ENCODE data around the gene SSBP1. TPM values are rescaled to one million over a fixed set of nuclear protein-coding genes. Genes with fewer than 3 reads are reported as not detected.

SSBP1 gene
- total RNA-seq, 5 donors from 2014 or later (not counting 1 experiment from before 2014, with no cell fraction given), result 88.1 to 116 (median 91.1) TPM

DNA sequence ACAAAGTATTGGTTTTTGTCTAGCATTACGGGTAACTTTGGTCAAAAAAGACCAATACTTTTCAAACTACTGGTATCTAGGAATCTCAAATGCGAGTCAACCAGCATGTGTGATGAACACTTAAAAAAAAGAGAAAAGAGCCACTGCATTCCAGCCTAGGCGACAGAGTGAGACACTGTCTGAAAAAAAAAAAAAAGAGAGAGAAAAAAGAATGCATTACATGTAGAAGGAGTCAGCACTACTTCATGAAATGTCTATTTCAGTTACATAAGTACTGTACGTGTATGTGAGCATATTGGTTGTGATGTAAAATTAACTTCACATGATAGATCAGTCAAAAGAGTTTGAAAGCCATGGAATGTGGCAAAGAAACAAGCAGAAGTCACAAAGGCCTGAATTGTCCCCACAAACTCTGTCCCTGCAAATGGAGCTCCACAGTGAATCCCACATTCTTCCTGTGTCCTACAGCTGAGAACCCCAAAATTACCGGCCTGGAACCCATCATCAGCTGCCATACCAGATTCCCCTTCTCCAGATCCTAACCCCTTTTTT is 37.8 kb upstream of the SSBP1 start:
- Mint-ChIP-seq H3K36me3 (peaks cover 8% of the 10 kb centered on the region), H3K9me3 (no peaks in the 10 kb centered on the region), H3K4me1 (peaks cover 59 to 68% (median 62%) of the 10 kb centered on the region in 3 donors), H3K4me3 (peak overlapping the region; percentile 84 to 94 (median 88)), H3K27ac (peak overlapping the region; percentile 80 to 83), H3K27me3 (no peaks in the 10 kb centered on the region)
- ChIA-PET POLR2A (interaction anchor here (0.5 to 1.3 kb wide), 2 partner anchors 28 to 52 kb away, joined by 4 to 9 read pairs; no protein-coding TSS in a partner anchor), CTCF (interaction anchor here in 1 of 2 donors (1.1 to 2.1 kb wide), 2 partner anchors 11 to 46 kb away, joined by 3 to 11 read pairs; no protein-coding TSS in a partner anchor)
- Histone ChIP-seq H3K27me3 (replicated peaks in 1 of 2; ENCODE audit: control insufficient read depth in 2 of 2, extremely low read depth in 1 of 2, insufficient read depth in 2 of 2, low read length in 1 of 2) (no peaks in the 10 kb centered on the region), H3K27ac (ENCODE audit: low read length) (no peak overlapping the region), H3K4me3 (ENCODE audit: control insufficient read depth in 1 of 2, extremely low read depth in 1 of 2, low read length in 1 of 2) (peak overlapping the region; percentile 51 to 80), H3K4me1 (ENCODE audit: control insufficient read depth in 1 of 2, extremely low read depth in 1 of 2, insufficient read depth in 2 of 2, low read length in 2 of 2) (peaks cover 4 to 20% of the 10 kb centered on the region in 2 experiments), H3K9me3 (no peaks in the 10 kb centered on the region), H3K36me3 (ENCODE audit: control insufficient read depth in 2 of 2, extremely low read depth in 1 of 2, insufficient read depth in 1 of 2, low read length in 1 of 2) (peaks cover 0 to 2% of the 10 kb centered on the region in 2 donors)
- ATAC-seq (replicated peaks in 1 of 4), result no peak
- no peak for DNase-seq
- 98% methylated on average over 3 of the region's 5 CpGs for WGBS (ENCODE audit: insufficient coverage)

DNA sequence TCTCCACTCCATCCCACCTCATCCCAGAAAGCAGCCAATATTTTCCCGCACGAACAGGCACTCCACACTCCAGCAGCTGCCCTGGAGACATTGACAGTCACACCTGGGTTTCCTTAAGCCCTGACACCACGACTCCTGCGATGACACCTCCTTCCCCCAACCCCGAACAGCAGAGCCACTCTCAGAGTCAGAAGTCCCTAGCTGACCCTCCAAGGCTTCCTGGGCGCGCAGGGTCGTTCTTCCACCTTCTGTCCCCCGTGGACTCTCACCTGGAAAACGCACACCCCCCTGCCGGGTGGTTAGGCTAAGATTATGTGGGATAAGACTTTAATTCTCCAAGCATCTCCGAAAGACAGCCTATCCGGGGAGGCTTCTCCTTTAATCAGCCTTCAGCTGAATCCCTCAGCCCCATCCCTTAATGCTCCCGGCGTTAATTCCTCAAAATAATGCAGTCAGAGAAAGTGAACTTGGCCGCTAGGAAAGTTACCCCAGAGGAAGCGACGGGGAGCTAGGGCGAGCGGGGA is 37.2 kb upstream of the SSBP1 start:
- Histone ChIP-seq H3K36me3 (ENCODE audit: control insufficient read depth in 2 of 2, extremely low read depth in 1 of 2, insufficient read depth in 1 of 2, low read length in 1 of 2) (peaks cover 0 to 2% of the 10 kb centered on the region in 2 donors), H3K27me3 (replicated peaks in 1 of 2; ENCODE audit: control insufficient read depth in 2 of 2, extremely low read depth in 1 of 2, insufficient read depth in 2 of 2, low read length in 1 of 2) (no peaks in the 10 kb centered on the region), H3K9me3 (no peaks in the 10 kb centered on the region), H3K4me3 (ENCODE audit: control insufficient read depth in 1 of 2, extremely low read depth in 1 of 2, low read length in 1 of 2) (peak overlapping the region; percentile 51 to 80), H3K4me1 (ENCODE audit: control insufficient read depth in 1 of 2, extremely low read depth in 1 of 2, insufficient read depth in 2 of 2, low read length in 2 of 2) (peaks cover 4 to 20% of the 10 kb centered on the region in 2 experiments), H3K27ac (ENCODE audit: low read length) (peak overlapping the region; percentile 36)
- H3K9me3 Mint-ChIP-seq, result no peaks in the 10 kb centered on the region
- peak in 13 of 35 experiments; percentile 0 to 33 (median 8) for DNase-seq
- ATAC-seq (replicated peaks in 1 of 4), result peak in 2 of 4 experiments; percentile 10 to 12
- H3K4me1 Mint-ChIP-seq, result peaks cover 53 to 63% (median 56%) of the 10 kb centered on the region in 3 donors
- CTCF ChIA-PET, result interaction anchor here in 1 of 2 donors (0.6 to 2.1 kb wide), 6 partner anchors 9 to 47 kb away, joined by 3 to 11 read pairs (median 5); partner anchors contain the start of gene SSBP1
- H3K27me3 Mint-ChIP-seq, result no peaks in the 10 kb centered on the region
- H3K36me3 Mint-ChIP-seq, result peaks cover 4% of the 10 kb centered on the region
- H3K4me3 Mint-ChIP-seq, result peak overlapping the region; percentile 84 to 94 (median 88)
- peak overlapping the region; percentile 80 to 83 for H3K27ac Mint-ChIP-seq
- POLR2A ChIA-PET, result interaction anchor here (0.5 to 1.3 kb wide), 5 partner anchors 18 to 52 kb away, joined by 4 to 9 read pairs (median 4); partner anchors contain the start of gene SSBP1 (in 1 of the 2)
- 24% methylated on average over 4 of the region's 20 CpGs for WGBS (ENCODE audit: insufficient coverage)

DNA sequence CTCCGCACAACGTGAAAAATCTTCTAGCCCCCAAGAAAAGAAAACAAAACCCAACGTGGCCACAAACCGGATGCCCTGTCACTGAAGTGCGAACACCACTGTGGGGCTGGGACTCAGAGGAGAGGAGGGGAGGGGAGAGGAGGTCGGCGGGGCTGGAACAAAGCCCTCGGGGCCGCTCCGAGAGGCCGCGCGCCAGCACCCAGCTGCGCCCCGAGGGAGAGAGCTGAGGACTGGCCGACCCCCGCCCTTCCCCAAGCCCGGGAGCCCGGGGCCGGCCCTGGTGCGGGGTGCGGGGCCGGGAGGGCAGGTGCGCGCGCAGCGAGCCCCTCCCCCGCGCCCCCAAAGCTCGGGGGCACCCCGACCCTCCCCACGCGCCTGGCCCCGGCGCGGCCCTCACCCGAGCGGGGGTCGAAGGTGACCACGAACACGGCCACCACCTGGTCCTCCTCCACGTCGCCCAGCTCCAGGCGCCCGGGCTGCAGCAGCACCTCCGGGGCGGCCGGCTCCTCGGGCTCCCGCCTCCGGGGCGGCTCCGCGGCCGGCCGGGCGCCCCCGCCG is 36.6 kb upstream of the SSBP1 start:
- peak; percentile 87 to 90 (median 88) for ATAC-seq (replicated peaks in 1 of 4)
- Histone ChIP-seq H3K4me1 (ENCODE audit: control insufficient read depth in 1 of 2, extremely low read depth in 1 of 2, insufficient read depth in 2 of 2, low read length in 2 of 2) (peaks cover 4 to 20% of the 10 kb centered on the region in 2 experiments), H3K27ac (ENCODE audit: low read length) (peak overlapping the region; percentile 28), H3K9me3 (no peaks in the 10 kb centered on the region), H3K36me3 (ENCODE audit: control insufficient read depth in 2 of 2, extremely low read depth in 1 of 2, insufficient read depth in 1 of 2, low read length in 1 of 2) (no peaks in the 10 kb centered on the region), H3K27me3 (replicated peaks in 1 of 2; ENCODE audit: control insufficient read depth in 2 of 2, extremely low read depth in 1 of 2, insufficient read depth in 2 of 2, low read length in 1 of 2) (no peaks in the 10 kb centered on the region), H3K4me3 (ENCODE audit: control insufficient read depth in 1 of 2, extremely low read depth in 1 of 2, low read length in 1 of 2) (peak overlapping the region; percentile 51 to 58)
- H3K9me3 Mint-ChIP-seq, result no peaks in the 10 kb centered on the region
- peak overlapping the region; percentile 56 to 86 for H3K27ac Mint-ChIP-seq
- H3K36me3 Mint-ChIP-seq, result peaks cover 1% of the 10 kb centered on the region
- under 1% methylated on average over 55 of the region's 59 CpGs for WGBS (ENCODE audit: insufficient coverage)
- H3K4me1 Mint-ChIP-seq, result peaks cover 47 to 56% (median 50%) of the 10 kb centered on the region in 3 donors
- CTCF ChIA-PET, result interaction anchor here (0.6 to 2.1 kb wide), 7 partner anchors 9 to 1539 kb away, joined by 3 to 11 read pairs (median 6); partner anchors contain the start of gene SSBP1 (in 1 of the 2)
- POLR2A ChIA-PET, result interaction anchor here (0.6 to 1.3 kb wide), 4 partner anchors 28 to 37 kb away, joined by 4 to 8 read pairs (median 4); partner anchors contain the start of gene SSBP1 (in 1 of the 2)
- H3K27me3 Mint-ChIP-seq, result no peaks in the 10 kb centered on the region
- peak overlapping the region; percentile 84 to 94 (median 88) for H3K4me3 Mint-ChIP-seq
- peak; percentile 45 to 86 (median 77) for DNase-seq

DNA sequence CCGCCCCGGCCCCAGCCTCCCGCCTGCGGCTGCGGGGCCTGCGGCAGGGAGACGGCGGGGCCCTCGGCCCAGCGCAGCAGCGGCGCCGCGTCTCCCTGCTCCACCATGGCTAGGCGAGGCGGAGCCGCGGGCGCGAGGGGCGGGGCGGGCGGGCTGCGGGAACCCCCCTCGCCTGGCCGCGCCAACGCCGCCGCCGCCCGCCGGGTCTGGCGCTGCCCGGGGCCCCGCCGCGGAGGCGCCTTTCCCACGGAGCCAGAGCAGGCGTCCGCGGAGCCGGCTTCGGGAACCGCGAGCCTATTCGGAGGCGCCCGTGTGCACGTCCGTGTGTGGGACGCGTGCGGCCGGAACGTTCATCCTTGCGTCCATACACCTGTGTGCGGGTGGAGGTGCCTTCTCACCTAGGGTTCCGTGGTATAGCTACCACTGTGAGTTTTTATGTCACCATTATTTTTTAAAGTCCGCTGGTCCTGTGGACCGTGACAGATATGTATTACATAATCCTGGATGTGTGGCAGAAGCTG is 36.1 kb upstream of the SSBP1 start, which contains the start of gene DENND11:
TSS of gene DENND11 (minus strand) at position 120 of the 521 bp plus-strand sequence. CDS start at position 107, 13 bp downstream.
- under 1% methylated on average over 53 of the region's 62 CpGs for WGBS (ENCODE audit: insufficient coverage)
- ATAC-seq (replicated peaks in 1 of 4) (peak; percentile 80 to 86 (median 84)), DNase-seq (peak; percentile 8 to 84 (median 48))
- no peaks in the 10 kb centered on the region for H3K36me3 ChIP-seq (ENCODE audit: control insufficient read depth in 2 of 2, extremely low read depth in 1 of 2, insufficient read depth in 1 of 2, low read length in 1 of 2)
- ChIA-PET POLR2A (interaction anchor here (0.5 to 1.3 kb wide), 6 partner anchors 28 to 605 kb away, joined by 3 to 8 read pairs (median 4); partner anchors contain the start of gene SSBP1 (in 1 of the 2)), CTCF (interaction anchor here (0.6 to 2.1 kb wide), 6 partner anchors 35 to 1538 kb away, joined by 3 to 11 read pairs (median 8); partner anchors contain the start of gene SSBP1 (in 1 of the 2))
- H3K9me3 ChIP-seq, result no peaks in the 10 kb centered on the region
- no peaks in the 10 kb centered on the region for H3K36me3 Mint-ChIP-seq
- H3K4me3 Mint-ChIP-seq, result peak within 1 kb of the TSS; percentile 84 to 94 (median 88)
- no peaks in the 10 kb centered on the region for H3K27me3 ChIP-seq (replicated peaks in 1 of 2; ENCODE audit: control insufficient read depth in 2 of 2, extremely low read depth in 1 of 2, insufficient read depth in 2 of 2, low read length in 1 of 2)
- H3K4me3 ChIP-seq (ENCODE audit: control insufficient read depth in 1 of 2, extremely low read depth in 1 of 2, low read length in 1 of 2), result peak within 1 kb of the TSS; percentile 59 to 80
- peaks cover 41 to 51% (median 44%) of the 10 kb centered on the region in 3 donors for H3K4me1 Mint-ChIP-seq
- H3K27ac ChIP-seq (ENCODE audit: low read length), result peak within 1 kb of the TSS; percentile 72
- H3K27ac Mint-ChIP-seq, result peak within 1 kb of the TSS; percentile 80 to 87
- peaks cover 4 to 20% of the 10 kb centered on the region in 2 experiments for H3K4me1 ChIP-seq (ENCODE audit: control insufficient read depth in 1 of 2, extremely low read depth in 1 of 2, insufficient read depth in 2 of 2, low read length in 2 of 2)
- no peaks in the 10 kb centered on the region for H3K27me3 Mint-ChIP-seq
- no peaks in the 10 kb centered on the region for H3K9me3 Mint-ChIP-seq

DNA sequence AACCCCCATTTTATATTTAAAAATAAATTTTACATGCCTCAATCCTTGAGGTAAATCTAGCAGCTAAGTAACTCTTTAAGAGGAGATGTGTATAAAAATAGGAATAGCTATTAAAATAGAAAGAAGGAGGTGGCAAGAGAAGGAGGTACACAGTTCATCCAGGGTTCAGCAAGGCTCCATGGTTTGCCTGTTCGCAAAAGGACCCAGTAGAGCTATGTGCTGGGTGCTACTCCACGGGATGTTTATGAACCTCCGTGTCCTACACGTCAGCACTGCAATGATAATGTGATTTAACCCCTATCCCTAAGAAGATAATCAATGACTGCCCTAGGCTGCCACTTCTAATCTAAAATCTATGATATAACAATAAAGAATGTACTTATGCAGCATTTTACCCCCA is 35.3 kb upstream of the SSBP1 start:
- Histone ChIP-seq H3K4me1 (ENCODE audit: control insufficient read depth in 1 of 2, extremely low read depth in 1 of 2, insufficient read depth in 2 of 2, low read length in 2 of 2) (peaks cover 4 to 20% of the 10 kb centered on the region in 2 experiments), H3K27me3 (replicated peaks in 1 of 2; ENCODE audit: control insufficient read depth in 2 of 2, extremely low read depth in 1 of 2, insufficient read depth in 2 of 2, low read length in 1 of 2) (no peaks in the 10 kb centered on the region), H3K9me3 (no peaks in the 10 kb centered on the region), H3K4me3 (ENCODE audit: control insufficient read depth in 1 of 2, extremely low read depth in 1 of 2, low read length in 1 of 2) (no peak overlapping the region), H3K27ac (ENCODE audit: low read length) (no peak overlapping the region), H3K36me3 (ENCODE audit: control insufficient read depth in 2 of 2, extremely low read depth in 1 of 2, insufficient read depth in 1 of 2, low read length in 1 of 2) (no peaks in the 10 kb centered on the region)
- no CpG with 5 or more reads among the region's 4 CpGs for WGBS (ENCODE audit: insufficient coverage)
- H3K27me3 Mint-ChIP-seq, result no peaks in the 10 kb centered on the region
- ChIA-PET CTCF (interaction anchor here (0.6 to 1.5 kb wide), 4 partner anchors 34 to 1080 kb away, joined by 3 to 9 read pairs (median 6); partner anchors contain the start of gene SSBP1 (in 1 of the 2)), POLR2A (interaction anchor here (0.5 to 1.1 kb wide), 5 partner anchors 27 to 606 kb away, joined by 3 to 6 read pairs (median 4); no protein-coding TSS in a partner anchor)
- peaks cover 33 to 43% (median 37%) of the 10 kb centered on the region in 3 donors for H3K4me1 Mint-ChIP-seq
- no peaks in the 10 kb centered on the region for H3K9me3 Mint-ChIP-seq
- peak overlapping the region in 1 of 2 donors; percentile 87 for H3K27ac Mint-ChIP-seq
- H3K4me3 Mint-ChIP-seq, result peak overlapping the region in 2 of 3 donors; percentile 73 to 75
- ATAC-seq (replicated peaks in 1 of 4) (no peak), DNase-seq (no peak)
- no peaks in the 10 kb centered on the region for H3K36me3 Mint-ChIP-seq
